UCSD-AML1 (cell line): Measurements from ENCODE around the gene MDGA2.
"Not testable (repeated sequence)": the region's sequence is repeated elsewhere in the genome, so short reads cannot be mapped to it uniquely, and the experiment has no call there.

Experiments used
- DNase-seq: peaks from one replicate; lab custom pipeline; 2025; ENCODE audit not compliant: unreplicated experiment; lab: John Stamatoyannopoulos, UW

Gene MDGA2

DNA sequence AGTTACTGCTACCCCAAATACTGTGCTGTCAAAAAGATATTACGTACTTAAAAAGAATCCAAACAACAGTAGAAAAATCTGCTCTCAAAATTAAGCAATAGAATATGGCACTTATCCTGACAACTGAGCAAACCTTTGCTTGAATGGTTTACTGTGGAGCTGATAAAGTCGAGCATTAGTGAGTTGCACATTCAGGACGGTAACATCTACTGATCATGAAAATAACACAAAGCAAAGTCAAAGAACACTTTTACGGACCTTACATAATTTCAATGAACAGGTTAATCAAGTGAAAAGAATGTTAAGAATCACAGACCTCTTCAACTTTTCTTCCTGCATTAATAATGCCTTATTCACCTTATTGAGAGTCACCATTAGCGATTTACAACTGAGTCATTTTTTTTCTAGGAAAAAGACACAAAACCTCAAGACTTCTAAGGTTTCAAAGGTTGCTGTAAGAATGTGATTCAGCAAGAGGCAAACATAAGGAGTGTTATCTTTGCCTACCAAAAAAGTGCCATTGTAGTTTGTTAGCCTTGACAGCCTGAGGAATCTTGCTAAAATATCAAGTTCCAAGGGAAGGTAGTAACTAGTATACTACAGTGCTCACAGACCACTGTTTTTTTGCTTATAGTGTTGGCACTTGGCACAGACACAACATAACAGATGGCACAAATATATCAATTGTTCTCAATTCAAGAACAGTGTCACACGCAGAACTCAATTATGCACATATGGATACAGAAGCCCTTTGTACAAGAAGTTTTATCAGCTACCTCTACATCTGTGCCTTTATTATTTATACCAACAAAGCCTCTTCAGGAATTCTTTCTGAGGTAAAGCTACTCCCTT lies 689.6 kb downstream of the MDGA2 start:
- no peak for DNase-seq

DNA sequence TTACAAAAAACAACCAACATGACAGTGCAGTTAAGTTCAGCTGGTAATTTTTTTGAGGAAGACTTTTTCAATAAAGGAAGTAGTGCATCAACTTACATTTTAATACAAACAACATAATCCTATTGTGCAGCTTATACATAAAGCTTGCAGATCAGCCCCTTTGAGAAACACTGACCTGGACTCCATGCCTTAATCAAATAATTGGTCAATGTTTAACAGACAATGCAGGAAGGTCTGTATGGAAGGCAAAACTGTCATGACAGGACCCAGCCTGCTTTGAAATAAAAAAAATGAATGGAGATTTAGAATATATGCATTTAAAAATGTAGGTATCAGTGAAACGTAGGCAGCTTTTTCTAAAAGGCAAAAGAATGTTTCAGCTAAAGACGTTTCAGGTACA lies 702.1 kb downstream of the MDGA2 start:
- no peak for DNase-seq

DNA sequence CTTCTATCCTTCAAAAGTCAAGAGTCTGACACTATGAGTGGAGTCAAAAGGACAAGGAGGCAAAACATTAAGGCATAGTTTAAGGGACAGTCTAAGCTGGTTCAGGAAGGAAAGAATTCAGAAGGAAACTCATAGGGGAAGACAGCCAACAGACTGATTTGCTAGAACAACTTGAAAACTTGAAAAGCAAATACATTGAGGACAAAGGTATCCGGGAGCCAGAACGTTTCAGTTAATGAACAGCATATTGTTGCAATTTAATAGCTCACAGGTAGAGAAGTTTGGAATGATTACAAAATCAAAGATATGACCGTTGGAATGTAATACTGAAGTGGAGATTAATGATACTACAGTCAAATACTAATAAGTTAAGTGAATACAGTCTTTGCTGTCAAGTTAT lies 711.0 kb downstream of the MDGA2 start:
- DNase-seq, result no peak

DNA sequence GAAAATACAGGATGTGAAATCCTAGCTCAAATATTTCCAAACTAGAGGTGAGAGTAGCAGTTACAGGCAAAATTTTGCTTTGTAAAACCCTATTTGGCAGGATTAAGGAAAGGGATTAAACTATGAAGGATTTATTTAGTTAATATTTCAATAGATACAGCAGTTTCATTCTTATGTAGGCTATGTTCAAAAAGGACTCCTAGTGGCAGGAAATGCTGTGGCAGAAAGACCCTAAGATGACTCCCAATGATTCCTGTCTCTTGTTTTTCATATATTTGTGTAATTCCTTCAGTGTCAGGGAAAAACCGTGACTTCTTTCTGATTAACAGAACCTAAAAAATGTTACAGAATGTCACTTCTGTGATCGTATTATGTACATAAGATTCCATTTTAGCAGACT lies 724.3 kb downstream of the MDGA2 start:
- DNase-seq, result no peak

DNA sequence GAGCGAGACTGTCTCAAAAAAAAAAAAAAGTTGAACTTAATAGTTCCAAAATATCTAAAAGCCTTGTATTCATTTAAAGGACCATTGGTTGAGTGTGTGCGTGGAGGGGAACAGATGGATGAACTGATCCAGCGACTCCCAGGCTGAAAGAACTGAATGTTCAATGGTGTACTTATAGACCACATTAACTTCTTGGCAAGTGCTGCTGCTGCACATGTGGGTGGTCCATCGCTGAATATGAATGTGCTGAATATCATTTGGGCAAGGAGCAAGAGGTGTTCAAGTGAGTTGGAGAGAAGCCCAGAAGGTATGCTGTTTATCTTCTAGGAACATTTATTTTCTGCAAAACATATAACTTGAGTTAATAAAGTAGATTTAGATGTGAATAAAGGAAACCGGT lies 734.8 kb downstream of the MDGA2 start:
- DNase-seq, result no peak

DNA sequence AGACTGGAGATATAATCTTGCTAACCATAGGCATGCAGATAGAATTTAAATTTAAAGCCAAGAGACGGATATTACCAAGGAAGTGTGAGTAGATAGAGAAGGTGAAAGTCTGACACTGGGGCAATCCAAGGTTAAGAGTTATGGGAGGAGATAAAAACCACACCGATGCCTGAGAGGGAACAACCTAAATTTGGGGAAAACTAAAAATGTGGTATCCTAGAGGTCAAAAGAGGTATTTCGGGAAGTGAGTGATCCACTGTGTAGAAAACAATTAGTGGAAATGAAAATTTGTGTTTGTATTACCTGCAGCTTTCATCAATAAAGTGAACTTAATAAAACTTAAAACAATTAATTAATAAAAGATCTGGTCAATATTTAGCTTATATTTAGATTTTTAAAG lies 754.9 kb downstream of the MDGA2 start:
- no peak for DNase-seq

DNA sequence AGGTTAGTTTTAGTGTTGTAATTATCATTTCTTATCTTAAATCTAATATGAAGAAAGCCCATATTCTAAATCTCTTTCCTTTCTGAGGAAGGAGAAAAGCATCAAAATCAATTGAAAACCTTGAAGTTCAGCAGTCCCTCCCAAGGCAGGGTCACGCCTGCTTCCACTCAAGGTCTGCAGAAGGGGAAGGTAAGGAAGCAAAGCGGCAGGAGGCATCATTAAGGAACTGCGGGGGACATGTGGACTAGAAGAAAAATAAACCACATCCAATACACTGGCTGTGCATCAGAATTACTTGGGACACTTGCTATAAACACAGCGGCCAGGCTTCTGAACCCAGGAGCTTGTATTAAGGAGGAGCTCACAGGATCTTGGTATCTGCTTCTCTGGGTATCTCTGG lies 759.9 kb downstream of the MDGA2 start:
- DNase-seq, result not testable (repeated sequence)

DNA sequence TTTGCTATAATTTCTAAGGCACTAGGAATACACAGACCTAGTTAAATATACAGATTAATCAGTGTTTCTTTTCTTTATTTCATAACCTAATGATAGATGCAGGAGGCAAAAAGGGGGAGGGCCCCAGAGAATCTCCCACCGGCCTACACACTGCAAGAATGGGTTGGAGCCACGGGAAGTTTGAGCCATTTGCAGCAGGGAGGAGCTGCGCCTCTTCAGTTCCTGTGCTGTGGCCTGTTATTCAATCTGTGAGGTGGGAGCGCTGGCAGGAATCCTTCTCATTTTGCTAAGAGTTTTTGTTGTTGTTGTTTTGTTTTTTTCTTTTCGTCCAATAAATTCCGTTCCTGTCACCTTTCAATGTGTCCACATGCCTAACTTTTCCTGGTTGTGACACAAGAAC lies 772.6 kb downstream of the MDGA2 start:
- DNase-seq, result no peak

DNA sequence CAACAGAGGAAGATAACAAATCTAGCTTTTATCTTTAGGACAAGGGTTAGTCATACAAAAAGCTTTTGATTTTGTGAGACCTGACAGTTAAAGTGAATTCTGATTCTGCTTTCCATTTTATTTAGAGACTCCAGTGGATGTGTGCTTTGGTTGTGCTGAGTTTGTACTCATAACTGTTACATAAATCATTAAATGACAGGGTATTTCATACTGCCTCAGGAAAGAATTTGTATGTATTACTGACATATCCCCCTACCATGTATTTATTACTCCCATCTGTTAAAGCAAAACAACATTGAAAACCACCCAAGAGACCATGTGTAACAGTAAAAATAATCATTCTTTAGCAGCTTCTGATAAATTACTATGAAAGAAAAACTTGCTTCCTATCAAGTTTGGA lies 780.9 kb downstream of the MDGA2 start:
- no peak for DNase-seq

DNA sequence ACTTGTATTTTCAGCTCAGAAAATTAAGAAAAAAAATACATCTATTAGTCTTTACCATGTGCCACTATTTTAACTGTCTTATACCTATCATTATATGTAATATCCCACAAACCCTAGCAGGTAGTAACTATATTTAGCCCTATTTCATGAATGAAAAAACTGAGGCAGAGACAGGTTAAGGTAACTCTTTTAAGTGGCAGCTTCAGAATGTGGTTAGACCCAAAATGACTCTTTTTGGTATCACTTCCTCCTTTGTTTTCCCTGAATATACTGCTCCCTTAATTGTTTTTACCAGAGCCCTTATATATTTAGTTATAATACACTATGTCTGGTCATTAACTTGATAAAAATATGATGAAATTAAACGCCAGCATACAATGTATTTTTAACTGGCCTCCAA lies 788.3 kb downstream of the MDGA2 start:
- DNase-seq, result no peak

DNA sequence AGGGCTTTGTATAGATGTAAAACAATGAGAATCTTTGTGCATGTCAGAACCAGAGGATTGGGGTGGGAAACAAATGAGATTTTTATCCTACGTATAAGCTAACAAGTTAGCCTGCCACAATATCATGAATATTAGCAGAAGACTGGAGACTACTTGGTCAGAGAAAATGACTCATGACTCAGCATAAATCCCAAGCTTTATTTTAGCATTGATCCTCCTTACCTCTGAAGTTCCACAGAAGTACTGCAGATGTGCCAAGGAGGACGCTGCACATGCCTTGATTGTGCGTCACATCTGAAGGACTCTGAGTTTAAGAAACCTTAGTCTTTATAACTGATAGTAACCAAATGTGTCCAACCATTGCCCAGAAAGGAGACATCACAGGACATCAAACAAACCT lies 789.8 kb downstream of the MDGA2 start:
- DNase-seq, result no peak

DNA sequence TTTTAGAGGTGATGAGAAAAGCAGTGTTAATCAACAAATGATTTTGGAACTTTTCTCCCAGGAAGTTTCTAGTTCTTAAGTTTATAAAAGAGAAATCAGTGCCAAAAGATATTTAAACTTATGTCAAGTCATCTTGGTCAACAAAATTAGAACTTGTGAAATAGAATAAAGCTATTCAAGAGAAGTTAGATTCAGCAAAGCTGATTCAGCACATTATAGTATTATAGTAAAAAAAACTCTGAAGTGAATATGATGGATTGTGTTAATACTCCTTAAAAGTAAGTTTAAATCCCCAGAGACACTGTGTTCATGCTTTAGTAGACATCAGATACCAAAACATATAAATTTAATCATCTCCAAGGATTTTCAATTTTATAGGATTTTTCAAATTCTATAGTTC lies 813.7 kb downstream of the MDGA2 start:
- no peak for DNase-seq

DNA sequence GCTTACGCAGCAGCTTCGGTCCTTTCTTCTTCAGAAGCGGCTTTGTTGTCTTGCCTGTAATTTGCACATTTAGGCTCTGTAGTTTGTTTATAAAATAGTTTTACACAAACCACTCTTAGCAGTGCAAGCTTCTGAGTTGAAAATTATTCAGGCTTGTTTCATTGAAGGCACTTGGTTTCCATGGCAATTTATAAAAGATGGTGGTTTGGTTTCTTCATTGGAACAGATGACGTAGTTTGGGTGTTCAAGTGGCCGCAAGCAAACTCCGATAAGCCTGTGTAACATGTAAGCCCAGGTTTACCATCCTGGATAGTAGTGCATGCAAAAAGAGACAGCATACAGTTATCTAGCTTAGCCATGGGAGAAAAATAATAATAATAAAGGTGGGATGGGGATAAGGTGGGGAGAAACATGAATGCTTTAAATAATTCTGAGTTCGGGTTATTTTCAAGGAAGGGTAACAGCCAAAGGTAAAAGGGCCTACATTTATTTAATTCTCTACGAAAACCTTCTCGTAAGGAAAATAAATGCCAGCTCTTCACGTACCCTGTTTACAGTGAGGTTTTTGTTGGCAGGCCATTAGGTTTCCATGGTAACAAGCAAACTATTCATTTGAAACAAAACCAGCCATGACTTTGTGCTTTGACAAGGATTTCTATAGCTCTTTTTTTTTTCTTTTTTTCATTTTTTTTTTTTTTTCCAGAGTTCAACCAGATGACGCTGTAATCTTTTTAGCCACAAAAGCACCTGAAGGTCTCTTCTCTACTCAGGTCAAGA lies 834.3 kb downstream of the MDGA2 start:
- DNase-seq, result no peak

DNA sequence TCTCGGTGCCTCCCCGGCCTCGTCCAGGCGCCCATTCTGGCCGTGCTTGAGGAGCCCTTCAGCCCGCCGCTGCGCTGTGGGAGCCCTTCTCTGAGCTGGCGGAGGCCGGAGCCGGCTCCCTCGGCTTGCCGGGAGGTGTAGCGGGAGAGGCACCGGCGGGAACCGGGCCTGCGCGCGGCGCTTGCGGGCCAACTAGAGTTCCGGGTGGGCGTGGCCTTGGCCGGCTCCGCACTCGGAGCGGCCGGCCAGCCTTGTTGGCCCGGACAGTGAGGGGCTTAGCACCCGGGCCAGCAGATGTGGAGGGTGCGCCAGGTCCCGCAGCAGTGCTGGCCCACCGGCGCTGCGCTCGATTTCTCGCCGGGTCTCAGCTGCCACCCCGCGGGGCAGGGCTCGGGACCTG lies 855.1 kb downstream of the MDGA2 start:
- no peak for DNase-seq

DNA sequence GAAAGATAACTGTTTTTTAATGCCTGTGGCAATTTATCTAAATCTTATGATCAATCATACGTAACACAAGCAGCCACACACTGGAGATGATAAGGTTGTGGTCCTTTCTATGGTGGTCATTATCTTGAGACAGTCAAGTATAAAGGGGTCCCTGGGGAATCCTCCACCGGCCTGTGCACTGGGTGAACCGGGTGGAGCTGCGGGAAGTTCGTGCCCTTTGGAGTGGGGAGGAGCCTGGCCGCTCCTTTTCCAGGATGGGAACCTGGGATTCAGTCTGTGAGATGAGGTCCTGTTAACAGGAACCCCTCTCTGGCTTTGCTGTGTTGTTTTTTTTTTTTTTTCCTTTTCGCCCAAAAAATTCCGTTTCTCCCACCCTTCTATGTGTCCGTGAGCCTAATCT lies 856.3 kb downstream of the MDGA2 start:
- no peak for DNase-seq

DNA sequence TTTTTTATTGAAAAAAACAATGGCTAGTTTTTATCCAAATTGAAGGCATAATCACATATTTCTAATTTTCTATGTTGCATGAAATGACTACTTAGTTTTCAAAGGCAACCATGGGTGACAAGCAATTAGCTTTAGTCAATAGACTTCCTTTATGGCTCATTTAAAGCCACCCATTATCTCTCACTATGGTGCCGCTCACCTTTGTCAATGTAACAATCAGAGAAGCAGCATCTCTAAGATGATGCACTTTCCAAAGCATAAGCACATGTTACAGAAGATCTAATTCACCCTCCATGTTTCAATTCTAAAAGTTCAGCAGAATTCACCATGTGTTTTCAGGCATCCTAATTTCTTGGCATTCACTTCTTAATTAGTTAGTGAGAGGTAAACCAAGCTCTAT lies 857.3 kb downstream of the MDGA2 start:
- no peak for DNase-seq

DNA sequence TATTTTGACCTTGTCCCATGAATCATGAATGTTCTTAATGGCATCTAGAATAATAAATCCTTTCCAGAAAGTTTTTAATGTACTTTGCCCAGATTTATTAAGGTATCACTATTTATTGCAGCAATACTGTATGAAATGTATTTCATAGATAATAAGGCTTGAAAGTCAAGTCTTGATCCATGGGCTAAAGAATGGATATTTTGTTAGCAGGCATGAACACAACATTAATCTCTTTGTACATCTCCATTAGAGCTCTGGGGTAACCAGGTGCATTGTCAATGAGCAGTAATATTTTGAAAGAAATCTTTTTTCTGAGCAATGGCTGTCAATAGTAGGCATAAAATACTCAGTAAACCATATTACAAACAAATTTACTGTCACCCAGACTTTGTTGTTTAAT lies 882.3 kb downstream of the MDGA2 start:
- no peak for DNase-seq
